GM12878 (cell line): ENCODE measurements around the gene ATG13. TPM values are rescaled to one million over a fixed set of nuclear protein-coding genes. Genes with fewer than 3 reads are reported as not detected.

Experiments used
- ATAC-seq: fragments of 200-7000 bp; cut with Tn5 transposase; 3 replicates; pipeline ENCODE4 v1.9.1; 2020; ENCODE audit warnings: mild to moderate bottlenecking, moderate library complexity
- BruUV-seq: library from RNA; stranded (reverse); fragments of 400-500 nt; replicated peaks from 2 replicates; lab custom pipeline; 2021; lab: Mats Ljungman, UMichigan
- CTCF ChIA-PET: fragments of 300-600 bp; sonication (Branson Sonifier 250); formaldehyde crosslinking; extraction: SDS; loops from one replicate; lab custom pipeline; 2021; ENCODE audit warnings: inconsistent platforms; lab: Yijun Ruan, JAX
- POLR2A ChIA-PET: fragments of 350-600 bp; formaldehyde crosslinking; extraction: SDS; loops from one replicate; lab custom pipeline; 2021; ENCODE audit warnings: inconsistent platforms; lab: Charles Lee
- RAD21 ChIA-PET: fragments of 300-600 bp; sonication (Branson Sonifier 250); formaldehyde crosslinking; loops from one replicate; lab custom pipeline; 2023; ENCODE audit warnings: antibody characterized with exemption; ENCODE audit not compliant: unreplicated experiment; lab: Charles Lee
- SMC1A ChIA-PET: fragments of 300-600 bp; sonication (Branson Sonifier 250); formaldehyde crosslinking; loops from one replicate; lab custom pipeline; 2023; ENCODE audit not compliant: unreplicated experiment, uncharacterized antibody; lab: Charles Lee
- DNase-seq: peaks from one replicate; pipeline ENCODE4 v3.0.0-alpha.2; 2011; ENCODE audit warnings: low read depth, low spot score
- FAIRE-seq: peaks from 3 replicates; lab custom pipeline; 2011; peaks lifted over from hg19 to GRCh38; lab: Jason Lieb, UNC
- H2AFZ ChIP-seq: 2 replicates; pipeline ENCODE4 v1.6.0; 2011; ENCODE audit warnings: low read depth, low read length, control low read depth; ENCODE audit not compliant: control insufficient read depth
- H3K27ac ChIP-seq: 2 replicates; pipeline ENCODE4 v1.5.1; 2011; ENCODE audit warnings: control low read depth; ENCODE audit not compliant: control insufficient read depth, insufficient read depth
- H3K27me3 ChIP-seq, 2 experiments: replicated peaks in 1 of 2; 2 replicates each; pipeline versions ENCODE4 v1.6.0 to v1.6.1; 2011; ENCODE audit warnings: low read length in 1 of 2; ENCODE audit not compliant: control insufficient read depth in 2 of 2, insufficient read depth in 2 of 2
- H3K36me3 ChIP-seq, 2 experiments: 2 replicates each; pipeline ENCODE4 v1.5.1; 2011; ENCODE audit warnings: low read length in 1 of 2; ENCODE audit not compliant: control insufficient read depth in 2 of 2, insufficient read depth in 2 of 2
- H3K4me1 ChIP-seq: 2 replicates; pipeline ENCODE4 v1.6.1; 2011; ENCODE audit warnings: mild to moderate bottlenecking, low read length, moderate library complexity, mixed read lengths; ENCODE audit not compliant: control insufficient read depth, insufficient read depth
- H3K4me2 ChIP-seq: 2 replicates; pipeline ENCODE4 v1.6.0; 2011; ENCODE audit warnings: control low read depth; ENCODE audit not compliant: control insufficient read depth, insufficient read depth
- H3K4me3 ChIP-seq: fragments of 200-600 bp; sonication (generic); 2 replicates; pipeline ENCODE4 v1.5.1; 2016
- H3K79me2 ChIP-seq: 2 replicates; pipeline ENCODE4 v1.6.0; 2011; ENCODE audit warnings: low read length; ENCODE audit not compliant: control insufficient read depth, insufficient read depth
- H3K9ac ChIP-seq: 2 replicates; pipeline ENCODE4 v1.8.0; 2011; ENCODE audit warnings: low read length, control low read depth, mixed read lengths; ENCODE audit not compliant: control insufficient read depth, insufficient read depth
- H3K9me3 ChIP-seq: replicated peaks from 3 replicates; pipeline ENCODE4 v1.5.1; 2011; ENCODE audit warnings: mild to moderate bottlenecking, low read length; ENCODE audit not compliant: control insufficient read depth, insufficient read depth
- H4K20me1 ChIP-seq: 2 replicates; pipeline ENCODE4 v1.6.0; 2011; ENCODE audit not compliant: control insufficient read depth, insufficient read depth
- BHLHE40 ChIP-seq, 2 experiments: fragments of 450-650 bp in 1 of 2; IDR thresholded peaks; 2 replicates each; pipeline ENCODE4 v1.6.1; 2011 to 2017; ENCODE audit warnings: low read depth in 2 of 2, borderline replicate concordance in 1 of 2, improper control_type of control experiment in 1 of 2, low read length in 1 of 2, mild to moderate bottlenecking in 1 of 2
- BMI1 ChIP-seq: fragments of 450-650 bp; IDR thresholded peaks from 2 replicates; pipeline ENCODE4 v1.6.1; 2016; ENCODE audit warnings: mild to moderate bottlenecking, moderate library complexity, borderline replicate concordance
- CBFB ChIP-seq: IDR thresholded peaks from 2 replicates; pipeline ENCODE4 v1.6.1; 2016; ENCODE audit warnings: antibody characterized with exemption, low read depth
- IRF3 ChIP-seq: fragments of 450-650 bp; IDR thresholded peaks from 2 replicates; pipeline ENCODE4 v1.6.1; 2014; ENCODE audit warnings: mild to moderate bottlenecking
- KAT2A ChIP-seq: conservative IDR thresholded peaks from 2 replicates; pipeline ENCODE4 v1.6.1; 2011; ENCODE audit warnings: low read depth, low read length; ENCODE audit not compliant: control insufficient read depth
- MEF2A ChIP-seq: IDR thresholded peaks from 2 replicates; pipeline ENCODE4 v1.6.1; 2011; ENCODE audit warnings: low read depth, mild to moderate bottlenecking, low read length, moderate library complexity; ENCODE audit not compliant: insufficient read depth
- MTA2 ChIP-seq: fragments of 450-650 bp; IDR thresholded peaks from 2 replicates; pipeline ENCODE4 v1.6.1; 2016; ENCODE audit warnings: low read depth, mild to moderate bottlenecking, moderate library complexity
- NFYA ChIP-seq: IDR thresholded peaks from 2 replicates; pipeline ENCODE4 v1.6.1; 2011; ENCODE audit warnings: low read depth, mild to moderate bottlenecking, low read length, improper control_type of control experiment, borderline replicate concordance
- NRF1 ChIP-seq: conservative IDR thresholded peaks from 2 replicates; pipeline ENCODE4 v1.6.1; 2011; ENCODE audit warnings: mild to moderate bottlenecking, low read depth, low read length, improper control_type of control experiment
- POLR2A ChIP-seq: IDR thresholded peaks from 2 replicates; pipeline ENCODE4 v1.6.1; 2011; ENCODE audit warnings: low read depth, mild to moderate bottlenecking, low read length
- RAD51 ChIP-seq: fragments of 450-650 bp; IDR thresholded peaks from 2 replicates; pipeline ENCODE4 v1.6.1; 2016; ENCODE audit warnings: moderate library complexity, mild to moderate bottlenecking, inconsistent platforms
- RFX5 ChIP-seq: IDR thresholded peaks from 2 replicates; pipeline ENCODE4 v1.6.1; 2011; ENCODE audit warnings: low read depth, low read length, improper control_type of control experiment
- SREBF2 ChIP-seq: IDR thresholded peaks from 2 replicates; pipeline ENCODE4 v1.6.1; 2012; ENCODE audit warnings: mild to moderate bottlenecking, low read length
- SUPT20H ChIP-seq: IDR thresholded peaks from 2 replicates; pipeline ENCODE4 v1.6.1; 2011; ENCODE audit warnings: low read depth, mild to moderate bottlenecking, low read length, moderate library complexity, borderline replicate concordance; ENCODE audit not compliant: control insufficient read depth
- WGBS: methylation state at CpG from one replicate; pipeline ENCODE4 v1.1.6; 2016; ENCODE audit warnings: low lambda C conversion rate; ENCODE audit not compliant: insufficient replicate concordance, insufficient coverage; ENCODE audit errors: missing lambda C conversion rate; 5-methylcytosine and 5-hydroxymethylcytosine counted together
- in situ Hi-C: fragments of 300-500 bp; cut with MboI; formaldehyde crosslinking; loops from 9 replicates; pipeline ENCODE4 v1.14.3; 2018; ENCODE audit warnings: mixed read lengths
- intact Hi-C: fragments of 100-400 bp; cut with micrococcal nuclease; formaldehyde crosslinking; loops from one replicate; pipeline ENCODE4 v1.14.2; 2022; ENCODE audit not compliant: unreplicated experiment
- polyA plus RNA-seq, 11 experiments: library from polyadenylated mRNA; depleted of rRNA in 4 of 11; unstranded in 6 of 11; stranded (reverse) in 5 of 11; fragments of >200 nt; fragmentation: Nextera tagmentation in 4 of 11; fragmentation: Illumina TruSeq in 1 of 11; extraction: Ambion mirVana in 4 of 11; extraction: Trizol in 1 of 11; gene quantifications; 1 replicate in 1 of 11; 2 replicates in 10 of 11; pipeline versions ENCODE4 v1.2.1 to v1.2.3, GENCODE V29; 2011 to 2016; ENCODE audit warnings: inconsistent platforms in 2 of 11, missing spikeins in 2 of 11, low read depth in 1 of 11
- total RNA-seq, 4 experiments: library from RNA; depleted of rRNA in 3 of 4; stranded (reverse); fragments of >200 nt in 3 of 4; fragmentation: Illumina TruSeq in 1 of 4; extraction: Trizol in 1 of 4; gene quantifications; 2 replicates each; pipeline versions ENCODE4 v1.2.1 to v1.2.3, GENCODE V29; 2013 to 2021

Gene ATG13
- total and polyA plus RNA-seq, 10 of the 15 experiments (the other 5 are each of a cell fraction or from before 2014, with no cell fraction given), result 10.9 to 61.6 (median 50.9) TPM

DNA sequence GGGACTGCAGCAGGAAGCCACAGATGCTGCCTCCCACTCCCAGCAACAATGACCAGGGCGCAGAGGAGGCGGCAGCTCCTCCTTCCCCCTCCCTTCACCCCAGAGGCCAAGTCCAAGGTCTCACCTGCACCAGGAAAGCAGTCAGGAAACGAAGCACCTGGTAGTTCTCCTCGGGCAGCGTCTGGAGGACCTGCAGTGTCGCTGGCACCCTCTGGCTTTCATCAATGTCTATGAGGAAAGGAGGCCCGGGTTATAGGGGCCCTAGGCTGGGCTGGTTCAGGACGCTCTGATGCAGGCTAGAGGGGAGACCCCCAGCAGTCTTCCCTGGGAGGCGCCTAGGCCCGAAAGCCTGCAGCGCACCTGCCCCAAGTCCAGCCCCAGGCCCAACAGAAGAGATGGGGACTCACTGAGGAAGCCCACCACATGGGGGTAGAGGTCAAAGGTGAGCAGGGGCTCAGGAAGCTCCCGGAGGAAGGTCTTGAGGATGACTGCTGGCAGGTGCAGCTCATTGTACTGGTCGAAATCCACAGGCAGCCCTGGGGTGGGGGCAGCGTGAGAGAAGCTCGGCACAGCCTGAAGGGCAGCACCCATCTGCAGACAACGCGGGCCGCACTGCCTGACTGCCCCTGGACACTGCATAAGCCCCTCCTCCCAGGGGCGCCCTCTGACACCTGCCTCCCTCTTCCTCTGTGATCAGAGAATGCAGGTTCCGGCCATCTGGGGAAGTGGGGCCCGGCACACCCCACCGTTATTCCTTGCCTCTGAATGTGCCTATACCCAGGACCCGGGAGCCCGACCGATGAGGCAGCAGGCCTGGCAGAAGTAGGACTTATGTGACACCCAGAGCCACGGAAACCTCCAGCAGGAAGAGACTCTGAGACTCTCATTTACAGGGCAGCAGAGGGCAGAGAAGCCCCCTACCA, 62.1 kb downstream of the ATG13 start:
- BruUV-seq, result no TSS peak
- FAIRE-seq (no peak), DNase-seq (no peak), ATAC-seq (no peak)
- H2AFZ ChIP-seq, result no peak overlapping the region
- TF ChIP-seq IRF3, result no peak
- no peak for TF ChIP-seq NRF1
- no peak for TF ChIP-seq BHLHE40 (IDR thresholded peaks at IDR 0.05; ENCODE audit: borderline replicate concordance in 1 of 2, low read depth in 2 of 2, low read length in 1 of 2)
- TF ChIP-seq SREBF2, result no peak
- TF ChIP-seq RAD51, result no peak
- TF ChIP-seq RFX5, result no peak
- no peak for TF ChIP-seq KAT2A
- TF ChIP-seq SUPT20H, result no peak
- no peak for TF ChIP-seq BMI1
- no peak for TF ChIP-seq MTA2
- no peak; the same call in 1 of the 2 replicates for TF ChIP-seq POLR2A
- TF ChIP-seq NFYA, result no peak
- no peak for TF ChIP-seq CBFB
- no peak for TF ChIP-seq MEF2A
- no peaks in the 10 kb centered on the region for H3K9me3 ChIP-seq
- no peak overlapping the region for H3K4me3 ChIP-seq
- no peaks in the 10 kb centered on the region for H4K20me1 ChIP-seq
- peaks cover 3 to 25% of the 10 kb centered on the region in 2 experiments; a peak in 3 of 4 replicates for H3K36me3 ChIP-seq
- WGBS, result 89% methylated on average over 25 of the region's 26 CpGs
- H3K27ac ChIP-seq, result no peak overlapping the region
- no peak overlapping the region for H3K9ac ChIP-seq
- H3K27me3 ChIP-seq, result no peaks in the 10 kb centered on the region
- intact Hi-C loops, result no loop called here
- ChIA-PET POLR2A (no interaction called here), RAD21 (no interaction called here), SMC1A (interaction anchor here (0.7 kb wide), 1 partner anchor 202 kb away, joined by 3 read pairs; no protein-coding TSS in a partner anchor), CTCF (no interaction called here)
- no peaks in the 10 kb centered on the region for H3K4me1 ChIP-seq
- H3K79me2 ChIP-seq, result no peaks in the 10 kb centered on the region
- H3K4me2 ChIP-seq, result no peak overlapping the region
- in situ Hi-C loops, result no loop called here
